HG02943 (cell line): ENCODE measurements around the gene NXPE1.
"Not testable (repeated sequence)": the region's sequence is repeated elsewhere in the genome, so short reads cannot be mapped to it uniquely, and the experiment has no call there.

Experiments used
- ATAC-seq: cut with Tn5 transposase; IDR thresholded peaks from one replicate; pipeline ENCODE4 v1.9.1; 2021; ENCODE audit warnings: mild to moderate bottlenecking, low read depth, moderate library complexity; ENCODE audit not compliant: unreplicated experiment

Gene NXPE1

DNA sequence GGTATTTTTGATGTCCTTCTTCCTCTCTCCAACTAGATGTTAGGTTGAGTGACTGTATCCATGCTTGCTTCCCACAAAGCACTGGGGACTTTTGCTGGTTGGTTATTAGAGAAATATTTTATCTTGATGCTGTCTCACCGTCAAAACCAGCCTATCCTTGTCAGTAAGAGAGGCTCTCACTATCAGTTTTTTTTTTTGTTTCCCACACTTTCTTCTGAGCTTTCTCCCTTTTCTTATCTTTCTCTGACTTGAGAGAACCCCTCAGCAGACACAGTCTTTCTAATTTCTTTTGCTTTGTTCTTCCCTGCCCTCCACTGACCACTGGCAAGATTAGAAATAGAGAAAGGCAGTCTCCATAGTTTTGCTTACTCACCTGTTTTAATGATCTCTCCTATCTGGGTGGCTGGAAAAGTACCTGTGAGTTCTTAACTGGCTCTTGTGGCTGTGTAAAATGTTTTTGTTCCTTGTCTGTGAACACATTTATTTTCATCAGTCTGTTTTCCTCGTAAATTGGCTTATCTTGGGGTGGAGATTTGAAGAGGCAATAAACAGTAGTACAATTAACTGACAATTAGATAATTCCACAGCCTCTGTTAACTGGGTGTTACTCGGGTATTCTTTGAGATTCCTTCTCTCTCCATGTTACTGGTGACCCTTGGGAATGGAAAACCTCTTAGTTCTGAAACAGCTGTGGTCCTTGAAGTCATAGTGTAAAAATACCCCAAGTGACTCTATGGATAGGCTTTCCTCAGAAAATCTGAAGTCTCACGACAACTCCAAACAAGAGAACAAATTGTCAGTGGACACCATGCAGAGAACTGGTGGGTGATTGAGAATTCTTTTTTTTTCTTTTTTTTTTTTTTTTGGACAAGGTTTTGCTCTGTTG is at the start of gene NXPE1:
Gene NXPE1 (minus strand): TSS at position 457 of the 886 bp plus-strand sequence. CDS start 8,680 bp downstream, outside the sequence.
- ATAC-seq, result no peak

DNA sequence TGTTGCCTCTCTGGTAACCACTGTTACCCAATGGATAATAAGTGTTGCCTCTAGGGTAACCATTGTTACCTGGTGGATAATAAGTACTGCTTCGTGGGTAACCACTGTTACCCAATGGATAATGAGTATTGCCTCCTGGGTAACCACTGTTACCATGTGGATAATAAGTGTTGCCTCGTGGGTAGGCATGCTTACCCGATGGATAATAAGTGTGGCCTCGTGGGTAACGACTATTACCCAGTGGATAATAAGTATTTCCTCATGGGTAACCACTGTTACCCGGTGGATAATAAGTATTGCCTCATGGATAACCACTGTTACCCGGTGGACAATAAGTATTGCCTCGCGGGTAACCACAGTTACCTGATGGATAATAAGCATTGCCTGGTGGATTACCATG is 49.7 kb upstream of the NXPE1 start:
- ATAC-seq, result no peak

DNA sequence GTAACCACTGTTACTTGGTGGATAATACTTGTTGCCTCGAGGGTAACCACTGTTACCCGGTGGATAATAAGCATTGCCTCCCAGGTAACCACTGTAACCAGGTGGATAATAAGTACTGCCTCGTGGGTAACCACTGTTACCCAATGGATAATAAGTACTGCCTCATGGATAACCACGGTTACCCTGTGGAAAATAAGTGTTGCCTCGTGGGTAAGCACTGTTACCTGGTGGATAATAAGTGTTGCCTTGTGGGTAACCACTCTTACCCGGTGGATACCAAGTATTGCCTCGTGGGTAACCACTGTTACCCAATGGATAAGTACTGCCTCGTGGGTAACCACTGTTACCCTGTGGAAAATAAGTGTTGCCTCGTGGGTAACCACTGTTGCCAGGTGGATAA is 48.9 kb upstream of the NXPE1 start:
- not testable (repeated sequence) for ATAC-seq

DNA sequence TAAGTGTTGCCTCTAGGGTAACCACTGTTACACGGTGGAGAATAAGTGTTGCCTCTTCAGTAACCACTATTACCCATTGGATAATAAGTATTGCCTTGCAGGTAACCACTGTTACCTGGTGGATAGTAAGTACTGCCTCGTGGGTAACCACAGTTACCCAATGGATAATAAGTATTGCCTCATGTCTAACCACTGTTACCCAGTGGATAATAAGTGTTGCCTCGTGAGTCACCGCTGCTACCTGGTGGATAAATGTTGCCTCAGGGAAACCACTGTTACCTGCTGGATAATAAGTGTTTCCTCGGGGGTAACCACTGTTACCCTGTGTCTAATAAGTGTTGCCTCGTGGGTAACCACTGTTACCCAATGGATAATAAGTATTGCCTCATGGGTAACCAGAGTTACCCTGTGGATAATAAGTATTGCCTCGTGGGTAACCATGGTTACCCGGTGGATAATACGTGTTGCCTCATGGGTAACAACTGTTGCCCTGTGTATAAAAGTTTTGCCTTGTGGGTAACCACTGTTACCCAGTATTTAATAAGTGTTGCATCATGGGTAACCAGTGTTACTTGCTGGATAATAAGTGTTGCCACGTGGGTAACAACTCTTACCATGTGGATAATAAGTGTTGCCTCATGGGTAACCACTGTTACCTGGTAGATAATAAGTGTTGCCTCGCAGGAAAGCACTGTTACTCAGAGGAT is 48.2 kb upstream of the NXPE1 start:
- no peak for ATAC-seq

DNA sequence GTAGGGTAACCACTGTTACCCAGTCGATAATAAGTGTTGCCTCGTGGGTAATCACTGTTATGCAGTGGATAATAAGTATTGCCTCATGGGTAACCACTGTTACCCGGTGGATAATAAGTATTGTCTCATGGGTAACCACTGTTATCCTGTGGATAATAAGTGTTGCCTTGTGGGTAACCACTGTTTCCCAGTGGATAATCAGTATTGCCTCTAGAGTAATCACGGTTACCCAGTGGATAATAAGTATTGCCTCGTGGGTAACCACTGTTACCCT is 47.1 kb upstream of the NXPE1 start:
- ATAC-seq, result not testable (repeated sequence)

DNA sequence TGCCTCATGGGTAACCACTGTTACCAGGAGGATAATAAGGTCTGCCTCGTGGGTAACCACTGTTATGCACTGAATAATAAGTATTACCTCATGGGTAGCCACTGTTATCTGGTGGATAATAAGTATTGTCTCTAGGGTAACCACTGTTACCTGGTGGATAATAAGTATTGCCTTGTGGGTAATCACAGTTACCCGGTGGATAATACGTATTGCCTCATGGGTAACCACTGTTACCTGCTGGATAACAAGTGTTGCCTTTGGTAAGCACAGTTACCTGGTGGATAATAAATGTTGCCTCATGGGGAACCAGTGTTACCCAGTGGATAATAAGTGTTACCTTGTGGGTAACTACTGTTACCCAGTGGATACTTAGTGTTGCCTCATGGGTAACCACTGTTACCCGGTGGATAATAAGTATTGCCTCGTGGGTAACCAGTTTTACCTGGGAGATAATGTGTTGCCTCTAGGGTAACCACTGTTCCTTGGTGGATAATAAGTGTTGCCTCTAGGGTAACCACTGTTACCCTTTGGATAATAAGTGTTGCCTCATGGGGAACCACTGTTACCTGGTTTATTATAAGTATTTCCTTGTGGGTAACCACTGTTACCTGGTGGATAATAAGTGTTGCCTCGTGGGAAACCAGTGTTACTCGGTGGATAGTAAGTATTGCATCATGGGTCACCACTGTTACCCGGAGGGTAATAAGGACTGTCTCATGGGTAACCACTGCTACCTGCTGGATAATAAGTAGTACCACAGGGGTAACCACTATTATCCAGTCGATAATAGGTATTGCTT is 46.5 kb upstream of the NXPE1 start:
- ATAC-seq, result no peak

DNA sequence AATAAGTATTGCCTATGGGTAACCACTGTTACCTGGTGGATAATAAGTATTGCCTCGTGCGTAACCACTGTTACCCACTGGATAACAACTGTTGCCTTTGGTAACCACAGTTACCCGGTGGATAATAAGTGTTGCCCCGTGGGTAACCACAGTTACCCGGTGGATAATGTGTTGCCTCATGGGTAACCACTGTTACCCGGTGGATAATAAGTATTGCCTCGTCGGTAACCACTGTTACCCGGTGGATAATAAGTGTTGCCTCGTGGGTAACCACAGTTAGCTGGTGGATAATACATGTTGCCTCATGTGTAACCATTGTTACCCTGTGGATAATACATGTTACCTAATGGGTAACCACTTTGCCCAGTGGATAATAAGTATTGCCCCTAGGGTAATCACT is 45.7 kb upstream of the NXPE1 start:
- no peak for ATAC-seq

DNA sequence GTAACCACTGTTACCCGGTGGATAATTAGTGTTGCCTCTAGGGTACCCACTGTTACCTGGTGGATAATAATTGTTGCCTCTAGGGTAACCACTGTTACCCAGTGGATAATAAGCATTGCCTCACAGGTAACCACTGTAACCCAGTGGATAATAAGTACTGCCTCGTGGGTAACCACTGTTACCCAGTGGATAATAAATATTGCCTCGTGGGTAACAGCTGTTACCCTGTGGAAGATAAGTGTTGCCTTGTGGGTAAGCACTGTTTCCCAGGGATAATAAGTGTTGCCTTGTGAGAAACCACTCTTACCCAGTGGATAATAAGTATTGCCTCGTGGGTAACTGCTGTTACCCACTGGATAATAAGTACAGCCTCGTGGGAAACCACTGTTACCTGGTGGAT is 45.2 kb upstream of the NXPE1 start:
- no peak for ATAC-seq

DNA sequence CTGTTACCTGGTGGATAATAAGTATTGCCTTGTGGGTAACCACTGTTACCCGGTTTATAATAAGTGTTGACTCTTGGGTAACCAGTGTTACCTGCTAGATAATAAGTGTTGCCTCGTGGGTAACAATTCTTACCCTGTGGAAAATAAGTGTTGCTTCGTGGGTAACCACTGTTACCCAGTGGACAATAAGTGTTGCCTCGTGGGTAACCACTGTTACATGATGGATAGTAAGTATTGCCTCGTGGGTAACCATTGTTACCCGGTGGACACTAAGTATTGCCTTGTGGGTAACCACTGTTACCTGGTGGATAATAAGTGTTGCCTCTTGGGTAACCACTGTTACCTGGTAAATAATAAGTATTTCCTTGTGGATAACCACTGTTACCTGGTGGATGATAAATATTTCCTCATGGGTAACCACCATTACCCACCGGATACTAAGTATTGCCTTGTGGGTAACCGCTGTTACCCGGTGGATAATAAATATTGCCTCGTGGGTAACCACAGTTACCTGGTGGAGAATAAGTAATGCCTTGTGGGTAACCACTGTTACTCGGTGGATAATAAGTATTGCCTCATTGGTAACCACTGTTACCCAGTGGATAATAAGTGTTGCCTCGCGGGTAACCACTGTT is 44.6 kb upstream of the NXPE1 start:
- ATAC-seq, result no peak

DNA sequence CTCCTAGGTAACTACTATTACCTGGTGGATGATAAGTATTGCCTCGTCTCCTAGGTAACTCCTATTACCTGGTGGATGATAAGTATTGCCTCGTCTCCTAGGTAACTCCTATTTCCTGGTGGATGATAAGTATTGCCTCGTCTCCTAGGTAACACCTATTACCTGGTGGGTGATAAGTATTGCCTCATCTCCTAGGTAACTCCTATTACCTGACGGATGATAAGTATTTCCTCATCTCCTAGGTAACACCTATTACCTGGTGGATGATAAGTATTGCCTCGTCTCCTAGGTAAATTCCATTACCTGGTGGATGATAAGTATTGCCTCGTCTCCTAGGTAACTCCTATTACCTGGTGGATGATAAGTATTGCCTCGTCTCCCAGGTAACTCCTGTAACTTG is 43.5 kb upstream of the NXPE1 start:
- not testable (repeated sequence) for ATAC-seq

DNA sequence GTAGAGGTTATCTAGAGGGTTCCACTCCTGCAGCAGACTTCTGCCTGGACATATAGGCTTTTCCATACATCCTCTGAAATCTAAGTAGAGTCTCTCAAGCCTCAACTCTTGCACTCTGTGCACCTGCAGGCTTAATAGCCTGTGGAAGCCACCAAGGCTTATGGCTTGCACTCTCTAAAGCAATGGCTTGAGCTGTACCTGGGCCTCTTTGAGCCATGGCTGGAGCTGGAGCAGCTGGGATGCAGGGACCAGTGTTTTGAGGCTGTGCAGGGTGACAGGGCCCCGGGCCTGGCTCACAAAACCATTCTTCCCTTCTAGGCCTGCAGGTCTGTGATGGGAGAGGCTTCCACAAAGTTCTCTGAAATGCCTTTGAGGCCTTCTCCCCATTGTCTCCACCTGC is 38.8 kb upstream of the NXPE1 start:
- ATAC-seq, result no peak

DNA sequence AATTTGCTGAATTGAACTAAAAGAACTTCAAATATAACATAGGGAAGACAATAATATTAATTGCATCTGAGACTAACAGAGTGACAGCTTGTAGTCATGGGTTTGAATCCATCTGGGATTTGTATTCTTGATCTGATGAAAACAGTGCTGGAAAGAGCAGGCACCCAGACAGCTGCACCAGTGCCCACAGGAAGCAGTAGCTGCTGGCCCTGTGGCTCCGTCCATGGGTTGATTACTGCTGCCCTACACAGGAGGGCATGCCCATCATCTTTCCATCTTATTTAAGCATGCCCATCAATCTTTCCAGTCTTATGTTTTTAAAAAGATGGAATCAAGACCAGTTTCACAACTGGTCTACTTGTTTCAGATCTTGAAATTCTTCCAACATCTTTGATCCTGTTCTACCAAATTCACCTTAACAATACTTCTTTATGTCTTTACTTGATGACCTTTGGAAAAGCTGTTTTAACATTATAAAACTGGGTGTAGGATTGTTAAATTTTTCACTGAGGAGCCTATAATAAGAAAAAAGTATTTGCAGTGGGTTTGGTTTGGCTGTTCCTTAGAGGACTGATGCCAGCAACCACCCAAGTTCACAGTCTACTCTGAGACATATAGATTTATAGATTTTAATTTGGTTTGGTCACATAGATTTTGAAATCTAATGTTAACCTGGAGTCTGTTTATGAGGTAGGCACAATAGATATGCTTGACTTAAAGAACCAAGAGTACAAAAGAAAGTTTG is 36.7 kb upstream of the NXPE1 start:
- ATAC-seq, result no peak

DNA sequence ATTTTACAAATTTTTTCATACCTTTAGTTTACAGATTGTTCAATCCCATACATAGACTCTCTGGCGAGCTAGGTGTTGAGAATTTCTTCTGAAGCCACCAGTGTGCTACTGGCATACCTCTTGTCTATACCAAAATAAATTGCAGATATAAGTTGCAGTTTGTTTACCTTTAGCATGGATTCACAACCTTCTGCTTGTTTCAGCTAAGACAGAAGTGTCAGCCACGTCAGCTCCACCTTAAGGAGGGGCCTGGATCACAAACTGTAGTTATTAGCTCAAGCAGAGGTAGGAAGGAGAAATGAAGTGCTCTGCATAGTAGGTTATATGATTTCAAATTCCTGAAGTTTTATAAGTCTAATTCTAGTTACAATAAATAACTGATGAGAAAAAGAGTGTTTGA is 35.9 kb upstream of the NXPE1 start, which contains the start of gene NXPE4:
Gene NXPE4 (minus strand): TSS at position 216 of the 400 bp plus-strand sequence. CDS start 1,027 bp downstream, outside the sequence.
- no peak for ATAC-seq

DNA sequence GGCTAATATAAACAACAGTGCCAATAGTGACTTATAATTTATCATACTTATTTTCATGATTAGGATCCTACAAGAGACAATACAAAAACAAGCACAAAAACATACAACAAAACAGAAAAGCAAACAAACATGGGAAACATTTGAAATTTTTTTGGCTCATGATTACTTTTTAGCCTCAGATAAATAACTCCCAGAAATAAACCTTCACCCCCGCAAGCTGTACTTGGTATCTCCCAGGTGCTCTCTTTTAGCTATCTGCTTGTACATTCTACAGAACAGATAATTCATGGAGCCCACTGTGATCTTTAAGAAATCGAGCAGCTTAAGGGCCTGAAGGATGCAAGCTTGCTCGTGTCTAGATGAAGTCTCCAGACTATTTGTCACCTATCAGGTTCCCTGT is 35.0 kb upstream of the NXPE1 start:
- no peak for ATAC-seq

DNA sequence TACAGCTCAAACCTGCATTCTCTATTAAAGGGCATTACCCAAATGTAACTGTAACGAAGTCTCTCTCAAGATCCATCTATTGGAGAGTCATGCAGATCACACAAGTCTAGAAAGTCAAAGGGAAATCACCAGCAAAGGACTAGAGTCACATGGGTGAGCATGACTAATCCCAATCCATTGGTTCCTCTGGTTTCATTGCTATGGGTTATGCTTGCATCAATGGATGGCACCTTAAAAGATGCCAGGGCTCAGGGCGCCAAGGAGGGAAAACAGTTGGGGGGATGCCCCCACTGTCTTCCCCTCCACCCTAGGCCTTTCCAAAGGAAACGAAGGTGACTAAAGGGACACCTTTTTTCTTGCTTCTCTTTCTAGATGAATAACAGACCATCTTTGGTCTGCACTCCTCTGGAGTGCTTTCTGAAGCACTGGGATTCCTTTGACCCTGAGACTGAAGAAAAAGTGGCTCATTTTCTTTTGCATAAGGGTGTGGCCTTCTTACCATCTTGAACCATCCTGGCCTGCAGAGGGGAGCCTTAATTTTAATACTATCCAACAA is 27.8 kb upstream of the NXPE1 start:
- no peak for ATAC-seq

DNA sequence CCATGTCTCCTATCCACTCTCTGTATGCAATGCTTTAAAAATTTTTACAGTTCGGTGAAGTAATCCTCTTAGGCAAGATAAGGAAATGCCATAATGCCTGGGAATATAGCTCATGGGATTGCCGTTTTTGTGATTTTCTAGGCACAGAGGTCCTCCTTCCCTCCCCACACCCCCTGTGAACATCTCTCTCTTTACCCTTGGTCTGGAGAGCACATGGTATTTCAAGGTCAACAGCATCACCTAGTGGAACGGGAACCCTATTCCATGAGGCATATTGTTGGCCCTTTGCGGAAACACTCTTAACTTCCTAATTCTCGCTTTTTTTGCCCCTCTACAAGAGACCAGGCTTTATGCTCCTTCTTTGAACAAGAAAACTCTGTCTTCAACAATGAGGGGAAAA is 27.1 kb upstream of the NXPE1 start:
- no peak for ATAC-seq

DNA sequence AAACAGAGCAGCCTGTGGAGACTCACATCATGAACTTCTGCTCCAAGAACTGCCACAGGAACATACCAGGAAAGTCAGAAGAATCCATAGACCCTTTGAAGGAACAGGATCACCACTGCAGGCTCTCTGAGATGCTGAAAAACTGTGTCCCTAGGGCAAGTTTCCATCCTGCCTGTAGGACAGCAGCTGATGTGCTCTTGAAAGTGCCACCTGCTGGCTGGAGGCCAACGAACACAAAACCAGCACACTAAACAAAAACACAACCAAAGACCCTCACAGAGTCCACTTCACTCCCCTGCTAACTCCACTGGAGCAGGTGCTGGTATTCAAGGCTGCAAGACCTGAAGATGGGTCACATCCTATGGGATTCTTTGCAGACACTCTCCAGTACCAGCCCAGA is 12.0 kb upstream of the NXPE1 start:
- ATAC-seq, result no peak

DNA sequence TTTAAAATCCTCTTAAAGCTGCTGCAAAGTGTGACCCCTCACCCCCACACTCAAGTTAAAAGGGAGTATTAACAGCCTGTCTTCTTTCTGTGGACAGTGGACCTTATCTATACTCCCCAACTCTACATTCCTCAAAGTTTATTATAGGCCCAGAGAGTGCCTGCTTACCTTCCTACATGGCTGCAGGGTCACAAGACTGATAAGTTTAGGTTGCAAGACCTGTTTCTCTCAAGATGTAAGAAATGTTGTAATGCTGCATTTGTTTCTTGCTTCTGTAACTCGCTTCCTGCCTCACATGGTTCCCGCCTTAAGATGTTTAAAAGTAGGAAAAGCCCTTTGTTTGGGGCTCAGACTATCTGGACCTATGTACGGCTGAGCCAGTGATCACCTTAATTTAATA is 10.1 kb upstream of the NXPE1 start:
- ATAC-seq, result no peak

DNA sequence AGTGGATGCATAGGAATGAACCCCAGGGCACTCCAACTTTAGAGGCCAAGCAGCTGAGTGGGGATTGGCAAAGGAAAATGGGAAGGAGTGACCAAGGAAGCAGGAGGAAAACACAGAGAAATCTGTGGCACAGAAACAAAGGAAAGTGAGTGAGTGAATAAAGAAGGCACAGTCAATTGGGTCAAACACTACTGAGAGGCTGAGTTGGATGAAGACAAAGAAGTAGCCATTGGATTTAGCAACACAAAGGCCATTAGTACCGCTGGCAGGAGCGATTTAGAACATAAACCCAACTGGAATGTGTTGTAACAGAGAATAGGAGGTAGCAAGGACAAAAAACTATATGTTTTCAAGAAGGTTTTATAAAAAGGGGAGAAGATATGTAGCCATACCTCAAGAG is 6.6 kb upstream of the NXPE1 start:
- ATAC-seq, result no peak

DNA sequence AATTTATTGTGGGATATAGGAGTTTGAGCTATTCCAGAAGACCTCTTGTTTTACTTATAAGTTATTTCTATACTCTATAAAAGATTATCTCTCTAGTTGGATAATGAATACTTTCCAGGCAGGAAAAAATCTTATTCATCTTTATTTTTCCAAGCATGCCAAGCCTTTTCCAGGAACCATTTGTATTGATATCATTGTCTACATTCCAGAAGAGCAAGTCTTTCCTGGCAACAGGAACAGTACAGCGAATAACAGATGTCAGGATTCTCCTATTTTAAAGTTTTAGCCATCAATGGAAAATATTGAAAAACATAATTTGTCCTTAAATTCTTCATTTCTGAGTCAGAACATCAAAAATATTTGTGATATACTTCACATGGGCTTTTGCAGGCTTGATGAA is 5.2 kb upstream of the NXPE1 start:
- ATAC-seq, result no peak
